SK-MEL-5 (cell line): Measurements from ENCODE around the gene PKIB. TPM values are rescaled to one million over a fixed set of nuclear protein-coding genes. Genes with fewer than 3 reads are reported as not detected.
"Not testable (repeated sequence)": the region's sequence is repeated elsewhere in the genome, so short reads cannot be mapped to it uniquely, and the experiment has no call there.

Experiments
- DNase-seq: peaks from one replicate; pipeline ENCODE4 v3.0.0-alpha.2; 2016; ENCODE audit warnings: low read depth, low spot score
- in situ Hi-C: cut with HindIII; loops from 2 replicates; pipeline ENCODE4 v1.10.0; 2016; ENCODE audit warnings: low sequenced_read_pairs, high pct_unique_total_duplicates, low pct_unique_long_range_greater_than_20kb
- polyA plus RNA-seq, 2 experiments: library from polyadenylated mRNA; depleted of rRNA; stranded (reverse); fragments of >200 nt; gene quantifications; 2 replicates each; pipeline ENCODE4 v1.2.3, GENCODE V29; 2015
- total RNA-seq: library from RNA; depleted of rRNA; stranded (reverse); fragments of >200 nt; shearing (Covaris generic); gene quantifications from 2 replicates; pipeline ENCODE4 v1.2.3, GENCODE V29; 2014; rRNA removed

The PKIB gene, protein sequence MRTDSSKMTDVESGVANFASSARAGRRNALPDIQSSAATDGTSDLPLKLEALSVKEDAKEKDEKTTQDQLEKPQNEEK
- total RNA-seq = 1.0 and 1.4 TPM in 2 replicates
- 0.86 and 1.2 TPM in 2 replicates for polyA plus RNA-seq (2015; cell fraction: cytosol; rRNA removed)
- polyA plus RNA-seq (2015; cell fraction: nucleus; rRNA removed) = 0.23 and 0.31 TPM in 2 replicates

DNA sequence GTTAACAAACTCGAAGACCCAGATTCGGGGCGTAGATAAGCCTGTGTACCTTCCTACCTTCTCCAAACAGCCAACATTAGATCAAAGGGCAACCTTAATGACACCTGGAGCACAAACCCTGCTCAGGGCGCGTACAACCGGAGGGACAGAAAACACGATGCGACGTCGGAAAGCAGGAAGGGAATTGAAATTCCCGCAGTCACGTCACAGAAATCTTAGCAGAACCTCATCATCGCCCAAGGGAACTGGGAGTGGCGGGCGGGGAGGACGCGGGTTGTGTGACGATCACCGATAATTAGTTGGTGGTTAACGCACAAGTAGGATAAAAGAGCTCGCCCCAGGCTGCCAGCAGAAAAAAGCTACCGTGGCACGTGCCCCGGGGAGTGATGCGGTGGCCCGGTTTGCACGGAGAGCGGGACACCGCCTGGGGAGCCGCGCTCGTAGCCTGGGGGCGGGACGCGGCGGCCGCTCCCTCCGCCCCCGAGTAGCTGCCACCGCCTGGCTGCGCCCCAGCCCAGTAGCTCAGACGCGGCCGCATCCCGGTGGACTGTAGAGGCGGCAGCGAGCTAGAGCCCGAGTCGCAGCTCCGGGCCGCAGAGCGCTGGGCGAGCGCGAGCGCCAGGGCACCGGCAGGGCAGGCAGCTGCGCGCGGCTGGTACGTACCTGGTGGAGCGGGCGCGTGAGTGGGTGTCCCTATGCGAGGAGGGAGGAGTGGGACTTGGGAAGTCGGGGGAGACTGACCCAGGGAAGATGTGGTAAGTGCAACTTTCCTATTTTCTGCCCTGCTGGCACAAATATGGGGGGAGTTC lies at the start of gene PKIB:
PKIB (plus strand) TSS at position 525 of the 809 bp plus-strand sequence. CDS start 107,390 bp downstream, outside the sequence.
- in situ Hi-C loops = no loop called here

DNA sequence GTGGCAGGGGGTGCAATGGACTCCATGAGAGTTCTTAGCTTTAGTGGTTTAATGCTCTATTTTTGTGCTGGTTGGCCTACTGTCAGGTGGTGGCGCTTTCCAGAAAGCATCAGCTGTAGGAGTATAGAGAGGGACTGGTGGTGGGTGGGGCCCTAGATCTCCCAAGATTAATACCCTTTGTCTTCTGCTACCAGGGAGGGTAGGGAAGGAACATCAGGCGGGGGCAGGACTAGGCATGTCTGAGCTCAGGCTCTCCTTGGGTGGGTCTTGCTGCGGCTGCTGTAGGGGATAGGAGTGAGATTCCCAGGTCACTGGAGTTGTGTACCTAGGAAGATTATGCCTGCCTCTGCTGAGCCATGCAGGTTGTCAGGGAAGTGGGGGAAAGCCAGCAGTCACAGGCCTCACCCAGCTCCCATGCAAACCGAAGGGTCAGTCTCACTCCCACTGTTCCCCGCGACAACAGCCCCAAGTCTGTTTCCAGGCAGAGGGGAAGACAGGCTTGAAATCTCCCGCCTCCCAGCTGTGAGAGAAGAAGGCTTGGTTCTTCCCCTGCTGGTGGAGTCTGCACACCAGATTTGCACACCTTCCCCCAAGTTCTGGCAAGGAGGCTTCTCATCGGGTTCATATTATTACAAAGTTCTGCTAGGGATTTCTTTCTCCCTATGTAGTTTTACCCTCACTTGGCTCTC lies 46.7 kb upstream of the PKIB start:
- DNase-seq = no peak
- in situ Hi-C loops = no loop called here

More for the DNA sequence above, at the start of gene PKIB:
- peak; percentile 69 for DNase-seq

- in situ Hi-C loops = no loop called here
- no peak for DNase-seq
Observed at GRCh38 chr6:122564230-122564629, 46.0 kb upstream of the PKIB start.

DNA sequence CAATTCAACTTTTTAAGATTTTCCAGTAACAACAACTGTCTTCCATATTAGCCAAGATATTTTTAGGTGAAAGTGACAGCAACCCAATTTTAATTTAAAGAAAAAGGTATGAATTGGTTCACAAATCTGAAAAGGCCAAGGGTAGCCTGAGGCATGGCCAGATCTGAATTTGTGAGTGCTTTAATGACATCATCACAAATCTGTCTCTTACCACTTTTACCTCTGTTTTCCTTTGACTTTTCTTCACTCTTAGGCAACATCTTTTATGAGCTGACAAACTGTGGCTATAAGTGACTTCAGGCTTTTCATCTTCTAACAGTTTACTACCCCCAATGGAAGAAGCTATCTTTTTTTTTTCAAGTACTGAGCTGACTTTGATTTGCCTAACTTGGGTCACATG lies 44.5 kb upstream of the PKIB start:
- no peak for DNase-seq
- in situ Hi-C loops = no loop called here

DNA sequence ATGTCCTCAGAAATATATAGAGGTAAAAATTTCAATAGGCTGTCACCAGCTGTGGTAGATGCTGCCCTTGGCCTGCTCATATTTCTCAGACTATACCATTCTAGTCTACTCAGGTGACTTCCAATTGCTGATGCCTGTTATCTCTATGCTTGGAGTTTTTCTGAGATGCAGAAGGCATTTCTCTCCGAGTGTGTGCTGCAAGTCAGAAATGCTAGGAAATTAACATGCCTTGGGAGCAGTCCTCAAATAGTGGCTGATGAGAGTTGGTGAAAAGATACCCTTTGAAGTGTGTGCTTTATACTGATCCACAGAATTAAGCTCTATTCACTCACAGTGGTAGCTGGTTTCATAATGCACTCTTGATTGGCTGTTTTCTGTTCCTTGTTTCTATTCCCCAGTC lies 43.2 kb upstream of the PKIB start:
- in situ Hi-C loops = no loop called here
- DNase-seq = no peak

DNA sequence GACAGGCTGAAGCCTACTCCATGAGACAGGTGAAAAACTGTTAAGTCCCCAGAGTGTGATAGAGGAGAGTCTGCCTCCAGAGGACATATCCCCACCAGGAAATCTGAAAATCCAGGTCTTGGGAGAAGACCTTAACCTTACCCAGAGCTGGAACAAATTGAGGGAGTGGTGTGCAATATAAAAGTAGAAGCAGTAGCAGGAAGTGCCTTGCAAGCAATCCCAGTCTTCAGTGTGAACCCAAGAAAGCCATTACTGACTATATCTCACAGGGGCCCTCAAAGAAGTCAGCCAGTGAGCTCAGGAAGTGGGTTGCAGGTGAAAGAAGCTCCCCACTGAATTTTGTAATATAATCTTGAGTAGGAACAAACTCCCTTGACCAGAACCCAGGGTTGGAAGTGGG lies 41.9 kb upstream of the PKIB start:
- in situ Hi-C loops = no loop called here

GRCh38 chr6:122568797-122569221 lies 41.4 kb upstream of the PKIB start:
- no peak for DNase-seq
- in situ Hi-C loops = no loop called here

More for the DNA sequence above, 41.9 kb upstream of the PKIB start:
- DNase-seq = no peak

GRCh38 chr6:122569230-122569771 lies 40.9 kb upstream of the PKIB start:
- in situ Hi-C loops = no loop called here
- no peak for DNase-seq

DNA sequence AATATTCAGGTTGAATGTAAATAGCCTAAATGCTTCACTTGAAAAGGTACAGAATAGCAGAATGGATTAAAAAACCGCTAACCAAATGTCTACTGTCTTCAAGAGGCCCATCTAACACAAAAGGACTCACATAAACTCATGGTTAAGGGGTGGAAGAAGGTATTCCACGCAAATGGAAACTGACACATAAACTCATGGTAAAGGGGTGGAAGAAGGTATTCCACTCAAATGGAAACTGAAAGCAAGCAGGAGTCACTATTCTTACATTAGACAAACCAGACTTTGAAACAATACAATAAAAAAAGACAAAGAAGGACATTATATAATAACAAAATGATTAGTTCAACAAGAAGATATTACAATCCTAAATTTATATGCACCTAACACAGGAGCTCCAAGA lies 38.3 kb upstream of the PKIB start:
- in situ Hi-C loops = no loop called here

DNA sequence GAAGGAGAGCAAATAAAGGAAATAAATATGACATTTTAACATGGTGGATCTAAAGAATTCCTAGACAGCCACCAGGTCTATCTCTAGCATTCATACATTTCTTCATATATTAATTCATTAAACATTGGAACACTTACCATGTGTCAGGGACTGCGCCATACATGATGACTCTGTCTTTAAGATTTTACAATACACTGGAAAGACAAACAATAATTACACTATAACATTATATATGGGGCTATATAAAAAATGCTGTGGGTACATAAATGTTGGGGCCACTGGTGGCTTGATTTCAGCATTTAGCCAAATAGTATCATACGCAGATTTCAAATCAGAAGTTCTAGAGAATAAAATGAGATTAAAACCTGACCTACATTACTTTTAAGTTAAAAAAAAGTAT lies 33.3 kb upstream of the PKIB start:
- no peak for DNase-seq
- in situ Hi-C loops = no loop called here

More for the DNA sequence above, 38.3 kb upstream of the PKIB start:
- DNase-seq = no peak

- in situ Hi-C loops = no loop called here
- no peak for DNase-seq
Observed at GRCh38 chr6:122578961-122579360, 31.2 kb upstream of the PKIB start.

DNA sequence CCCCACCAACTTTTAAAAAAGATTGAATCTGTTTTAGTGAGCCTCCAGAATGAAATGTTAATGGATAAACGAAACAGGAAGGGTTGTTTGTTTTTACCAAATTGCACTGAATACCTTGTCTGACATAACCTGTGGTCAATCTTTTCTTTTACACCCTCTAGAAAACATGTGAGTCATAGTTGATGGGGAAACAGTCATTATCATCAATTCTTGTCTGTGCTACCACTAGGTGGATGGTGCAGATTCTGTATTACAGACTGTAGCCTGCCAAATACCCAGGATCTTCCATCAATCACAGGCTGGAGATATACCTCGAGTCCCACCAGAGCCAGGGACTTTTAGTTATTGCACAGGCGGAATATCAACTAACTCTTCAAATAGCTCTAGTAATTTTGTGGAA lies 29.5 kb upstream of the PKIB start:
- DNase-seq = peak; percentile 20
- in situ Hi-C loops = no loop called here

- DNase-seq = no peak
- in situ Hi-C loops = no loop called here
Observed at GRCh38 chr6:122589115-122589514, 21.1 kb upstream of the PKIB start.

GRCh38 chr6:122598295-122598694 lies 11.9 kb upstream of the PKIB start:
- DNase-seq, in situ Hi-C loops: not testable (repeated sequence)

DNA sequence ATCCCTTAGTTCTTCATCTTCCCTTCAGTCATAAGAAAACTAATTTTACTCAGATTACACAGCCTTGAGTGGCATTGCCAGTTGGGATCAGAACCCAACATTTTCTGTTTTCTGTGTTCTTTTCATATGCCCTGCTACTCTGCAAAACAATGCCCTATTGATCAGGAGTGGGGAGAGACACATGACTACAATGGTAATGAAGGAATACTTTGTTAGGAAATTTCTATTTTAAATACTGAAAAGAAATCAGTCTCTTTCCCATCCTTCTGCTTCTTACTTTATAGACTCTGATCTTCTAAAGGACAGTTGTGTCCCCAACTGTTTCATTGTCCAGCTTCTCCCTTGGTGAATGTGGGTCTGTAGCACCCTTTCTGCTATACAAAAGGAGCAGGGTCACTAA lies 5.5 kb upstream of the PKIB start:
- DNase-seq = peak; percentile 50
- in situ Hi-C loops = no loop called here

DNA sequence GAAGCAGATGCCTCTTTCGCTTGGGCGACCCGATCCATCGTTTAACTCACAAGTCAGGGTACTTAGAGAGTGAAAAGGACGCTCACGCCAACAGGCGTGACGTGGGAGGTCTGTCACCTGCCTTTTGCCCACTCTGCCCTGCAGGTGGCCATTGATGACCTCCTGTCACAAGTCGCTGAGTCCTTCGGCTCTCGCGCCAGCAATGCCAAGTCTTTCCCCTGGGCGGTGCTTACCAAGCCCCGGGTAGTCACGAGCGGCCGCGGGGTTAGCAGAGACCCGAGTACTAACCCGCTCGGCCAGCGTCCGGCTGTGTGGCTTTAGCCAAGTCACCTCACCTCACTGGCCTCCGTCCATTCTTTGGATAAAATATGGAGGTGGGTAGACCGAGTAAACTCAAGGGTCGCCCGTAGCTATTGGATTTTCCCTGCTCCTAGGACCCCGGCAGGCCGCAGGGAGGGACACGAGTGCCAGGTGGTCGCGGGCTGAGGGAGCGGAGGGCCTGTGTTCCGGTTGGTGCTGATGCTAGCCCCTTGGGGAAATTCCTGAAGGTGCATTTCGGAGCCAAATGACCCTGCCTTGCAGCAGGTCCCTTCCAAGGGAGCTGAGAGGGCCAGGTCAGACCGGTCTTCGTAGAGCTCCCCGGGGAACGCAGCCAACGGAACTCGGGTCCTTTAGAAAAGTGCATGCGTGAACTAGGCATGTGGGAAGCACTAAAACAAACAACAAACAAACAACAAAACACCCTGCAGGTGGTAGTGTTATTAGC lies 668 bp downstream of the PKIB start:
- in situ Hi-C loops = no loop called here

GRCh38 chr6:122612838-122613237 lies 2.6 kb downstream of the PKIB start:
- in situ Hi-C loops = no loop called here
- DNase-seq = no peak

More for the DNA sequence above, 668 bp downstream of the PKIB start:
- peak; percentile 25 for DNase-seq
